Tibial artery (tissue), 4 donors: ENCODE results near the gene PTPRD.

Experiments used
- DNase-seq, 2 donors: peaks; one replicate each; pipeline ENCODE4 v3.0.0-alpha.2; 2019
- H3K27ac ChIP-seq, 2 donors: fragments of 200-600 bp; sonication (generic) in 1 of 2; 1 replicate in 1 of 2; 2 replicates in 1 of 2; pipeline ENCODE4 v1.5.1; 2018 to 2019; ENCODE audit warnings: mild to moderate bottlenecking in 1 of 2
- H3K27me3 ChIP-seq, 2 donors: fragments of 200-600 bp; sonication (generic) in 1 of 2; one replicate each; pipeline versions ENCODE4 v1.5.1 to v1.6.0; 2016 to 2019
- H3K36me3 ChIP-seq, 3 donors: fragments of 200-600 bp; sonication (generic) in 2 of 3; one replicate each; pipeline ENCODE4 v1.5.1; 2016 to 2019; ENCODE audit warnings: mild to moderate bottlenecking in 2 of 3
- H3K4me1 ChIP-seq, 4 donors: fragments of 200-600 bp; sonication (generic) in 2 of 4; 1 replicate in 3 of 4; 2 replicates in 1 of 4; pipeline ENCODE4 v1.5.1; 2016 to 2019
- H3K4me3 ChIP-seq, 2 donors: fragments of 200-600 bp; sonication (generic) in 1 of 2; 1 replicate in 1 of 2; 2 replicates in 1 of 2; pipeline ENCODE4 v1.5.1; 2018 to 2019; ENCODE audit warnings: mild to moderate bottlenecking in 2 of 2
- H3K9me3 ChIP-seq, 3 donors: fragments of 200-600 bp; sonication (generic) in 1 of 3; one replicate each; pipeline ENCODE4 v1.5.1; 2016 to 2019
- CTCF ChIP-seq, 2 experiments: fragments of 200-600 bp in 1 of 2; fragments of 450-650 bp in 1 of 2; IDR thresholded peaks; one replicate each; pipeline ENCODE4 v1.5.1; 2017 to 2019; ENCODE audit warnings: antibody characterized with exemption in 2 of 2, mild to moderate bottlenecking in 1 of 2, moderate library complexity in 1 of 2
- intact Hi-C: fragments of 100-400 bp; cut with DNase I; formaldehyde crosslinking; loops from one replicate; pipeline ENCODE4 v1.15.0; 2023; ENCODE audit warnings: low total_unique reads

Gene PTPRD

DNA sequence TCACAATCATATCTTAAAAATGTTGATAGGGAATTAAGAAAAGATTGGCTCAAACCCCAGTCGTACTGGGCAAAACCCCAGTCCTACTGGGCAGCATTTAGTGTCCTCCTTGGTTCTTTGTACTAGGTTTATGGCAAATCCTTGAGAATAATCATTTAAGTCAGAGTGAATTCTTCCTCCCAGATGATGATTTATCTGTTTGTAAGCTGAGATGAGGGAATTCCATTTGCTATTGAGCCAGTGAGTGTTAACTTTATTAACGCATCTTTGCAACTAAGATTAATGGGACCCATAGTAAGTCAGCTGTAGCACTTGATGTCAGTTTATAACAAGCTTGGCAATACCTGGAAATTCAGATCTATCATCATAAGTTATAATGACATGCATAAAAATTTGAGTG, 1991.4 kb downstream of the PTPRD start:
- TF ChIP-seq CTCF (IDR thresholded peaks at IDR 0.05): no peak
- H3K27ac ChIP-seq: no peak overlapping the region
- no peaks in the 10 kb centered on the region for H3K27me3 ChIP-seq
- no peak overlapping the region for H3K4me3 ChIP-seq
- H3K9me3 ChIP-seq: no peaks in the 10 kb centered on the region
- H3K36me3 ChIP-seq: no peaks in the 10 kb centered on the region
- no peaks in the 10 kb centered on the region for H3K4me1 ChIP-seq
- DNase-seq: no peak
- intact Hi-C loops: no loop called here

DNA sequence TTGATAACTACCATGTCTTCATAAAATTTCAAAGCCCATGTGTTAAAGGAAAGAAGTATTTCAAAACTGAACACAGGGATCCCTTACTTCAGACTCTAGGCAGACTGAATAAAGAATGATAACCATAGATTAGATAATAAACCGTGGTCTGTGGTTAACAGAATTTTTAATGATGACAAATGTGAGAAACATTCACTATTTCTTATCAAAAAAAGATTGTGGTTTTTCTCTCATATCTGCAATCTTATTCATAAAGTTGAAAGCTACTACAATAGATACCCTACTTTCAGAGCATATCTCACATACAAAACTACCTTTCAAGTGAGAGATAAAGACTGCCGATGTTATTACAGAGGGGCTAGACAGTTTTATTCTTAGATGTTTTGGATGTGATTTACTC, 1996.4 kb downstream of the PTPRD start:
- Histone ChIP-seq H3K4me1 (peaks cover 0 to 25% (median 2%) of the 10 kb centered on the region in 4 donors), H3K4me3 (no peak overlapping the region), H3K27me3 (no peaks in the 10 kb centered on the region), H3K36me3 (no peaks in the 10 kb centered on the region), H3K27ac (no peak overlapping the region), H3K9me3 (no peaks in the 10 kb centered on the region)
- DNase-seq: no peak
- intact Hi-C loops: no loop called here
- TF ChIP-seq CTCF (IDR thresholded peaks at IDR 0.05): no peak

DNA sequence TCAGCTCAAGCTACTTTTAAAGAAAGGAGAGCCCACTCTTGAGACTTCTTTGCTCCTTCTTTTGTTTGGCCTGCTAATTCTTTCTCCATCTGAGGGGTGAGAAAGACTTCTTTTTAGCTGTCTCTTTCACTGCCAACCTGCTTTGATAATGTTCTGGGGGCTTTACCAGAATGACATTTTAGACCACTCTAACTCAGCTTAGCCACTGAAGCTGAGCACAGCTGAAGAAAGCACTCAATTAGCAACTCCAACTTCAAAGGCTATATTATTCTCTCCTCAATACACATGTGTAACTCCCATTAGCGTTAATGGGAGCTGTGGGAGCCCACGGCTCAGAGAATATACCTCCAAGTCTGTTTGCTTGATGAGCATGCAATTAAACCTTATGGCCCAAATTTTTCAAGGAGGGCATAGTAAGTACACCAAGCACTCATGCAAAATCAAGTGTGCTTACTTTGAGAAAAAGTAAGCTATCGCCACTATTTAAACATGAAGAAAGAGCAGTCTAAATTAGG, 1997.8 kb downstream of the PTPRD start:
- H3K27ac ChIP-seq: no peak overlapping the region
- DNase-seq: no peak
- peaks cover 0 to 25% (median 2%) of the 10 kb centered on the region in 4 donors for H3K4me1 ChIP-seq
- no peak for TF ChIP-seq CTCF (IDR thresholded peaks at IDR 0.05)
- no peaks in the 10 kb centered on the region for H3K36me3 ChIP-seq
- H3K27me3 ChIP-seq: no peaks in the 10 kb centered on the region
- H3K4me3 ChIP-seq: no peak overlapping the region
- intact Hi-C loops: no loop called here
- H3K9me3 ChIP-seq: no peaks in the 10 kb centered on the region

GRCh38 chr9:8613346-8613825, 1999.4 kb downstream of the PTPRD start:
- Histone ChIP-seq H3K4me3 (no peak overlapping the region), H3K27me3 (no peaks in the 10 kb centered on the region), H3K4me1 (peaks cover 0 to 25% (median 2%) of the 10 kb centered on the region in 4 donors), H3K9me3 (no peaks in the 10 kb centered on the region), H3K36me3 (no peaks in the 10 kb centered on the region), H3K27ac (peak overlapping the region; percentile 5 to 52)
- intact Hi-C loops: no loop called here
- no peak for TF ChIP-seq CTCF (IDR thresholded peaks at IDR 0.05)
- no peak for DNase-seq

DNA sequence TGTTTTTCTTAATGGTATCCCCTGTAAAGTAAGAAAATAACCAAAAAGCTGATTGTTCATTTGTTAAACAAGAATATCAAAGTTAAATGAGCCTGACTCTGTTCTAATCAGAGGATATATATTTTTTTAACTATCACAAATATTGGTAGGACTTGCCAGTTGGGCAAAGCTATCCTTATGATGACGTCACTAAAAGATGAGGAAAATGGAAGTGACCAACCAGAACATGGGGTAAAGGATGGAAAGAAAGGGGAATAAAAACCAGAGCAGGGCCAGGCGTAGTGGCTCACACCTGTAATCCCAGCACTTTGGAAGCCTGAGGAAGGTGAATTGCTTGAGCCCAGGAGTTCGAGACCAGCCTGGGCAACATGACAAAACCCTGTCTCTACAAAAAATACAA, 2001.6 kb downstream of the PTPRD start:
- H3K4me3 ChIP-seq: no peak overlapping the region
- no peaks in the 10 kb centered on the region for H3K27me3 ChIP-seq
- intact Hi-C loops: no loop called here
- H3K4me1 ChIP-seq: peaks cover 0 to 25% (median 2%) of the 10 kb centered on the region in 4 donors
- H3K9me3 ChIP-seq: no peaks in the 10 kb centered on the region
- no peak overlapping the region for H3K27ac ChIP-seq
- no peaks in the 10 kb centered on the region for H3K36me3 ChIP-seq
- DNase-seq: no peak
- no peak for TF ChIP-seq CTCF (IDR thresholded peaks at IDR 0.05)

GRCh38 chr9:8610256-8610655, 2002.5 kb downstream of the PTPRD start:
- no peaks in the 10 kb centered on the region for H3K9me3 ChIP-seq
- no peaks in the 10 kb centered on the region for H3K27me3 ChIP-seq
- H3K4me1 ChIP-seq: peaks cover 0 to 25% (median 2%) of the 10 kb centered on the region in 4 donors
- TF ChIP-seq CTCF (IDR thresholded peaks at IDR 0.05): no peak
- DNase-seq: no peak
- intact Hi-C loops: no loop called here
- H3K27ac ChIP-seq: no peak overlapping the region
- no peak overlapping the region for H3K4me3 ChIP-seq
- no peaks in the 10 kb centered on the region for H3K36me3 ChIP-seq
